Measurements from ENCODE around the gene CHCHD10. TPM values are rescaled to one million over a fixed set of nuclear protein-coding genes. Genes with fewer than 3 reads are reported as not detected.

Gene CHCHD10
- total RNA-seq, 1 experiment from 2014 or later: 44.3 TPM

Other genes starting within 250 kb of the CHCHD10 start
- not detected in 2 replicates for gene IGLL1, start 187.7 kb downstream of the CHCHD10 start, total RNA-seq (2014; rRNA removed; shearing (Covaris generic))
- not detected in 2 replicates for gene DRICH1, start 135.7 kb downstream of the CHCHD10 start, total RNA-seq (2014; rRNA removed; shearing (Covaris generic))
- gene RGL4, start 77.0 kb downstream of the CHCHD10 start, total RNA-seq (2014; rRNA removed; shearing (Covaris generic)): 0.07 TPM in 1 of 2 replicates, not detected in the other
- 1.9 and 3.0 TPM in 2 replicates for gene ZNF70, start 16.9 kb downstream of the CHCHD10 start, total RNA-seq (2014; rRNA removed; shearing (Covaris generic))
- gene VPREB3, start 13.5 kb downstream of the CHCHD10 start, total RNA-seq (2014; rRNA removed; shearing (Covaris generic)): not detected in 2 replicates
- not detected in 2 replicates for gene C22orf15, start 5.0 kb downstream of the CHCHD10 start, total RNA-seq (2014; rRNA removed; shearing (Covaris generic))
- gene MMP11, start 4.9 kb upstream of the CHCHD10 start, total RNA-seq (2014; rRNA removed; shearing (Covaris generic)): 1.8 and 2.1 TPM in 2 replicates
- gene SMARCB1, start 19.0 kb upstream of the CHCHD10 start, total RNA-seq (2014; rRNA removed; shearing (Covaris generic)): 45.5 and 49.6 TPM in 2 replicates
- gene DERL3, start 71.0 kb upstream of the CHCHD10 start, total RNA-seq (2014; rRNA removed; shearing (Covaris generic)): 0.59 and 1.6 TPM in 2 replicates
- 8.3 and 10.7 TPM in 2 replicates for gene SLC2A11, start 89.9 kb upstream of the CHCHD10 start, total RNA-seq (2014; rRNA removed; shearing (Covaris generic))
- gene MIF, start 126.4 kb upstream of the CHCHD10 start, total RNA-seq (2014; rRNA removed; shearing (Covaris generic)): 363 and 441 TPM in 2 replicates
- gene GSTT2B, start 193.2 kb upstream of the CHCHD10 start, total RNA-seq (2014; rRNA removed; shearing (Covaris generic)): 1.2 TPM in 1 of 2 replicates, not detected in the other
- gene DDTL, start 198.9 kb upstream of the CHCHD10 start, total RNA-seq (2014; rRNA removed; shearing (Covaris generic)): 0.84 TPM in 1 of 2 replicates, not detected in the other
- 91.4 and 116 TPM in 2 replicates for gene DDT, start 206.5 kb upstream of the CHCHD10 start, total RNA-seq (2014; rRNA removed; shearing (Covaris generic))
- gene GSTT2, start 212.2 kb upstream of the CHCHD10 start, total RNA-seq (2014; rRNA removed; shearing (Covaris generic)): not detected in 2 replicates
- gene GSTT4, start 237.5 kb upstream of the CHCHD10 start, total RNA-seq (2014; rRNA removed; shearing (Covaris generic)): not detected in 2 replicates
- gene CABIN1, start 243.3 kb upstream of the CHCHD10 start, total RNA-seq (2014; rRNA removed; shearing (Covaris generic)): 15.1 and 15.3 TPM in 2 replicates